Stimulated activated CD8-positive, alpha-beta memory T cell treated with anti-CD3 and anti-CD28 coated beads, Interleukin-4, amount 100 ng/mL, for 48 hours (primary cell): ENCODE measurements around the gene PAPSS1.
"Not testable (repeated sequence)": the region's sequence is repeated elsewhere in the genome, so short reads cannot be mapped to it uniquely, and the experiment has no call there.

Experiments used
- DNase-seq: peaks from one replicate; pipeline ENCODE4 v3.0.0-alpha.2; 2020

PAPSS1 gene

DNA sequence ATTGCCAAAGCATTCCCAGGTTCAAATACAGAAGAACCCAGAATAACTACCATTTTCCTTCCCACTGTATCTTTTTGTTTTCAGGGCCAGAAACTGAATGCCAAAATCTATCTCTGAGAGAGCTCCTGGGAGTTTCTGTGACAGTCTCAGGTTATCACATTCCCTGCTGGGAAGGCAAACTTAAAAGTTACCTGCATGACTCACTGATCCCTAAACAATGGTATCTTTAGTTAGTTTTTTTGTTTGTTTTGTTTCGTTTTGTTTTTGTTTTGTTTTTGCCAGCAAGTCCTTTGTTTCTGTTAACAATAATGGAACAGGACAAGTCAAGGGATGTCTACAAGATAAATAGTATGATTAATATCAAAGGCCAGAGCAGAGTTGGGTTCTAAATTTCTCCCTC is 34.3 kb downstream of the PAPSS1 start:
- DNase-seq: no peak

DNA sequence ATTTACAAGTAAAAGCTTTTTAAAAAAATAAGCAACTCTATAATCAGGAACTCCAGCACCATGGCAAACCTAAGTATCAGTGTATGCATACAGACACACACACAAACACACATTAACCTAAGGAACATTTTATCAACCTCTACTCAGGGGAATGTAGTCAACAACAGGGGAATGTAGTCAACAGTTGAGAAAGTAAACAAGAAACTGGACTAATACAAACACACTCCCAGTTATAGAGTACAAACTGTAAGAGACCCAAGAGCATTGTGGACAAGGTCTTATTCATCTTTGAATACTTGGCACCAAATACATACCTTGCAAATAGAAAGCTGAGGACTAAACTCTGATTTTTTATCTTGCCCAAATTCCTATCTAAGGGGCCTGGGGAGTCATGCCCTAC is 36.2 kb downstream of the PAPSS1 start:
- no peak for DNase-seq

DNA sequence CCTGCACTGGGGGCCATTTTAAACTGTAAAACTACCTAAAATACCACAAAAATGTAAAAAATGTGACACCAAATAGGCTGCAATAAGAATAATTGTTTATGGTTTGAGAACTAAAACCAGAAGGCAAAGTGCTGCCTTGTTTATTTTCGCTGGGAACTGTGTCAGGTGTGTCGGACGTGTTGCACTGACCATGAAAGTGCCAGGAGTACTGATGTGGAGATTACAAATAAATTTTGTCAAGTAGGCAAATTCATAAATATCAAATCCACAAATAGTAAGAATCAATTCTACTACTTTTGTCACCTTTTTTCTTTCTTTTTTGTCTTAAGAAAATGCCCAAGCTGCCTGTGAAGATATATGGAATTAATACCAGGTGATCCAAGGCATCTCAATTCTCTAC is 37.7 kb downstream of the PAPSS1 start:
- no peak for DNase-seq

DNA sequence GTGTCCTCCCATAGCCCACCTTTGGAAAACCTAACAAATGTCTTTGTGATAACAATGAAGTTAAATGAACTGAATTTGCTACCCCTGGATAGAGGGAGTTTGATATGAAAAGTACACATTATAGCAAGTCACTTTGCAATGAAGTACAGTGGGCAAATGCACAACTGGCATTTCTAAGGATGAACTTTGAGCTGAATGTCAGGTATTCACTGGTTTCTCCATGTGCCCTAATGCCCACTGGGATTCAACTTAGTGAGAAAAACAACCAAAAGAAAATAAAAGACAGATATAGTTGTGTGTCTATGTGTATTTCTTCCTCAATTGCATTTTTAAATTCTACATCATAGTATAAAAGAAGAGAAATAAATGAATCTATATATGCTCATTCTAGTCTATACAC is 51.0 kb downstream of the PAPSS1 start:
- no peak for DNase-seq

DNA sequence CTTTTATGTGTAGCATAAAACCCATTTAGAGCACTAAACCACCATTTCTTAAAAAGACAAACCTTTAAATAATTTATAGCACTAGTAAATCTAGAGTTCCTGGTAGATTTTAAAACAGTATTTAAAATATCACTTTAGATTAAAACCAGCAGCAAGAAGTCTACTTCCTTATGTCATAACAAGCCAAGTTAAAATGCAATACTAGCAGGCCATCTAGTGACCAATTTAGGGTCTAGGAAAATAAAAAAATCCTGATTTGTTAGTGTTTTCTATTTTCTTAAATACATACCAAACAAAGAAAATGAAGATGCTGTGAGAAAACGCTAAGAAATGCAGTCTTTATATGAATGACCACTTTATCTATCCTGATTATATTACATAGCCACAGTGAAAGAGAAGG is 53.9 kb downstream of the PAPSS1 start:
- no peak for DNase-seq

DNA sequence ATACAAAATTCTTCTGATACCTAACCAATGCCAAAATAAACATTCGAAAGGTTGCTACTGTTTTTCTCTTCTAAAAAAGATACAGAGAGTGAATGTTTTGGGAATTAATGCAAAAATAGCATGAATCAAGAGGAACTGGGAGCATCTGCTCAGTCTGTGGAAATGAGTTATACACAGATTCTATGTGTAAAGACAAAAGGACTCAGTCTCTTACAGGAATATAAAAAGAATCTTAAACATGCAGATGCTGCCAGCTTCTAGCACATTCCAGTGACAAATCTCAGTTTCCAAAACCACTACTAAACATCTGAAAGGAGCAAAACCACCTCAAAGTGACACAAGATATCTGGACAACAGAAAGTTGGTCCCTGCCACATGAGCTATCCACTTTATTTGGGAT is 55.0 kb downstream of the PAPSS1 start:
- no peak for DNase-seq

DNA sequence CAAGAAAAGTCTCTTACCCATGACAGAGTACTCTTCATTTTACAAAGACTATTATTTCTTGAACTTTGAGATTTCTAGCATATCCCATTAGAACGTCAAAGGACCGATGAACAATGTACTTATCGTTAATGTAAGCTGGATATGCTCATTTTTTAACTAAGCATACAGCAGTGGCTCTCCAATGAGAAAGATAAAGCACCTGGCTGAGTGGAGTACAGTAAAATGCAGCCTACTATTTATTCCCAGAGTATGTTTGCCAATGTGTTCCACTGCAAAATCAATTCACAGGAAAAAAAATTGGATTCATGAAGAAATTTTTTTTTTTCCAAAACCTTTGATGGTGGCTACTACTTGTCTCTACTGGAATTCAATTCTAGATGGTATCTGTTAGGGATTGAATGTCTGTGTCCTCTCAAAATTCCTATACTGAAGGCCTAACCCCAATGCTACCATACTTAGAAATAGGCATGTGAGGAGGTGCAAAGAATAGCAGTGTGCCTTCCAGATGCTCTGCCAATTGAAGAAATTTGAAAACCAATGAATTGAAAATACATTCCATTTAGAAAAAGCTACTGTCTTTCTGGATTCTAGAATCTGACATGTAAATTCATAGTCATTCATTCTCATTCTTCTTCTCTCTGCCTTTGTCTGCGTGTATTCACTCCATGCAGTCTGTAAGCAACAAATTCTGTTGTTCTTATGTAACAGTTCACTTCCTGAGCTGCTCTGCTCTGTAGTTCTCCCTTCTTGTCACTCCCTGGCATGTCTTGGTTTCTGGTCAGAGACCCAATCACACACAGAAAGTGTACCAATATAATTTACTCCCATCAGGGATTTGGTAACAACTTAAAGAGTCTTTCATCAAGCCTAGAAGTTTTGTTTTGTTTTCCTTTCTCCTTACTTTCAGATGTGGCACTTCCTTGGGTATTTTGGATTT is 61.4 kb downstream of the PAPSS1 start:
- no peak for DNase-seq

DNA sequence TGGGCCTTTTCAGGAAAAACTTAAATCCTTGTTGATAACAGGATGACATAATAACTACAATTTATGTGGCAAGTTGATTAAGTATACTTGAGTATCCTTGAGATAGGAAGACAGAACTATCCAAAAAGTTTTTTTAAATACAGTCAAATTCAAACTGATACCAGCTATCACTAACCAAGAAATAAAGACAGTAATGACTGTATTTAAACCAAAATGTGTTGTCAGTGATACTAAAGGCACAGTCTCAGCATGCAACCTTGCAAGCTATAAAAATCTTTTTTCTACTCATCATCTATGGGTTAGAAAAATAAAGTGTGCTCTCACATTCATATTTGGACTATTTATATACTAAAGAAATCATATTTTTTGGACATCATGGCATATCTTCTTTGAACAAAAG is 64.7 kb downstream of the PAPSS1 start:
- no peak for DNase-seq

DNA sequence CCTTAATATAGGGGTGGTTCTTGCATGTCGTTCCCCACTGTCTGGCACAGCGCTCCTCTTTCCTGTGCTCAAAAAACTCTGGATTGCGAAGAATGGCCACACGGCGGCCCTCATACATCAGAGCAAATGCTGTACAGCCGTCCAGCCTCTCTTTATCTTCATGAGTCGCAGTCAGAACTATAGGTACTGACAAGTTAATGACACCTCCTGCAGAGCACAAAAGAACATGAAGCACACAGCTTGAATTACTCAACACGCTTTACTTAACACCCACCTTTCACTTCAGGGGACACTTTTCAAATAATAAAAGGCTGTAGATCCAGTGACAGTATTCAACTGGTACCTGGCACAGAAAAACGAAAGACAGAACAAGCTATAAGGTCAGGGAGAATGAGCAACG is 65.3 kb downstream of the PAPSS1 start:
- no peak for DNase-seq

DNA sequence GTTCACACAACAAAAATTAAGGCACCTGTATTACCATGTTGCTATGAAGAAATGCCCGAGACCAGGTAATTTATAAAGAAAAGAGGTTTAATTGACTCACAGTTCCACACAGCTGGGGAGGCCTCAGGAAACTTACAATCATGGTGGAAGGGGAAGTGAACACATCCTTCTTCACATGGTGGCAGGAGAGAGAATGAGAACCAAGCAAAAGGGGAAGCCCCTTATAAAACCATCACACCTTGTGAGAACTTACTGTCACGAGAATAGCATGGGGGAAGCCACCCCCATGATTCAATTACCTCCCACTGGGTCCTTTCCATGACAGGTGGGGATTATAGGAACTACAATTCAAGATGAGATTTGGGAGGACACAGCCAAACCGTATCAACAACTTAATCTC is 68.6 kb downstream of the PAPSS1 start:
- not testable (repeated sequence) for DNase-seq

DNA sequence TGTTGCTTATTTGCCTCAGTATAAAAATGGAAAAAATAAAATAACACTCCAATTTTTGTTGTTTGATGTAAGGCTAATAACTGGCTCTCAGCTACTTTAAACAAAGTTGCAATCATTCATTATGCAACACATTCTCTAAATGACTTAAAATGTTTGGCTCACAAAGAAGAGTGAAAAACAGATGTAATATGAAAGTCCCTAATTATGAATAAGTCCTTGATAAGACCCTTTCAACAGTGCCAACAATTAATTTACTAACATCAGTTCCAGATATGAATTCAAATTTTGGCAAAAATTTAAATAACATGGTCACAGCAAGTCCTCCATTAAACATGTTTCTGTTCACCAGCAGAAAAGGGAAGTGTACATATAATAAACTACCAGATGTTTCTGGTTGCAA is 69.8 kb downstream of the PAPSS1 start:
- DNase-seq: no peak

DNA sequence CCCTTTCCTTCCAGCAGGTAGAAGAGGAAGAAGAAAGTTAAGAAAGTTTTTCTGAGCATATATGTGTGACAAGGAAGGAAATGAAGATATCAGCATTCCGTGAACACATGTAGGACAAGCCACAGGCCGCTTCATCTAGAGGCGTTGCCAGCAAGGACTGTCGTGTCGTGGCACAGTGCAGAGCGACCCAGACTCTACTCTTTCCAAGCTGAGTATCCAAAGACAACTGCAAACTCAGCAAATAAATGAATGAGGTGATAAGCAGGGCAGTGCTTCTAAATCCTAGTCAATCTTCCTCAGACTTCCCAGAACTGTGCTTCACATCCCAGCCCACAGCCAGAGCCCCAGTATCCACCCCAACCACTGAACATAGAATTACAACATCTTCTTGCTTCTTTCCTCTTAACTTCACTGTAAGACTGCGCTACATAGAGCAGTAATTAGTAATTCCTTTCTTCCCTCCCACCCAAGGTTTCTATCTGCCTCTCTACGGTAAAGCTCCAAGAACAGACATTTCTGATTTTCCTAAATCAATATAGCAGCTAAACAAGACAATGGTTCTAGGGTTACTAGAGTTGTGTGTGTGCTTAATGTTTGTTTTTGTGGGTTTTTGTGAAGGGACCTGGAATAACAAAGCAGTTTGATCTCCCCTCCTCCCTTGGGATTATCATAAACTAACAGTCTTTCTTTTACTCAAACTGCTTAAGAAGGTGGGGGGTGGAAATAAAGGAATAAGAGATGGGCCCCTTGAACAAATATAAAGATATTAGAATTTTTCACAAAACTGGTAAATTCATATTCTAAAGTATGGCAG is 71.6 kb downstream of the PAPSS1 start:
- no peak for DNase-seq

DNA sequence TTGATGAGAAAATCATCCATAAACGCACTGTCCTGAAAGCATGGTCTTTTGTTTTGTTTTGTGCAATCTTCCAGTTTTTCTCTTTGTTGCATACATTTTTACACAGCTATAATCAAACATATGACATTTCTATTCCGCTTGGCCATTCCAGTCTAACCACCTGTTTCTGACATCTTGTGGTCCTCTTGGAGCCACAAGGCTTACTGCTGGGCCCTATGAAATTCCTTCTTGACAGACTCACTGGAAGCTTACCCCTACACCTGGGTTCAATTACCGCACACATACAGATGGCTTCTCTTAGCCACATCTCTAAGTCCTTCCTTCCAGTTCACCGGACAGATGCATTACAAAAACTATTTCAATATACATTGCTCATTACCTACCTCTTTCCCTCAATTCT is 72.4 kb downstream of the PAPSS1 start:
- no peak for DNase-seq

DNA sequence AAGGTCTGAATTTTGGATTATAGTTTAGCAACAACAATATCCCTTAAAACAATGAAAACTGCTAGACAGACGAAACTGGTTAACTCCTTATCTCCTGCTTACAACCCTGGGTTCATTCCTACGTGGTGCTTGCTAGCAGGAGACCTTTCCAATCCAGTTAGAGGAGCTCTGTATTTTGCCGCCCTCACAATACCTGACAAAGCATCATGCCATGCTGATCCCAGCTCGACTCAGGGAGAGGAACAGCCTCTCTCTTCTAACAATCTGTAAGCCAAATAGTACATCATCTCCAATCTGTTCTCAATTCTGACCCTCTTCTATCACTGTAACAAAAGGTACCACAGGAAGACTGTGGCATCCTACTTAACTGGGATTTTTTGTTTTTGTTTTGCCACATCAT is 74.4 kb downstream of the PAPSS1 start:
- DNase-seq: no peak

DNA sequence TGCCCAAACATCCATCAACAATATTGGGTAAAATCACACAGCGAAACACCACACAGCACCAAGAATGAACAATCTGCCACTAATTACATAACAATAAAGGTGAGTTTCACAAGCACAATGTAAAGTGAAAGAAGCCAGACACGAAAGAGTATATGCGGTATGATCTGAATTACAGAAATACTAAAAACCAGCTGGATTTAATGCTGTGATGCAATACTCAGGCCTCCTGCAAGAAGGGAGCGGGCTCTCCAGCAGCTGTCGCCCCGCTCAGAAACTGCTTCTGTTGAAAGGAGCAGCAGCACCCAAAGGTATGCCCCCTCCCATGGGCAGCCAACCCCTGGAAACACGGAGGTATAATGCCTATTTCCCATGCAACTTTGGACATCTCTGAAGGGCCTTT is 77.0 kb downstream of the PAPSS1 start:
- no peak for DNase-seq

DNA sequence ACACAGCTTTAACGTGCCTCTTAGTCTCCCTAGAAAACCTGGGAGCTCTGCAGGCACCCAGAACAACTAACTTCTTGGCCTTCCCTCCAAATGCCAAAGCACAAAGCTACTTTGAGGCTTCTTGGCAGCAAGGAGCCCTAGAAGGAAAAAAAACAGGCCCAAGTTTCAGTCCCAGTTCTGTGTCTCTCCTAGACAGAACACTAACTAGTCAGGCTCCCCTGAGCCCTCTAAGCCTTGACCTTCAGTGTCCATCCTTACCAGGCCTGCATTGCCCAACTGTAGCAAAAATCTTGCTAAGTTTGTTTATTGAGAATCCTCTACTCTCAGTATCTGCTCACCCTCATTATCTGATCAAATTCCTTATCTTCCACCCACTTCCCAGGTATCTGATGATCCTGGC is 79.2 kb downstream of the PAPSS1 start:
- DNase-seq: no peak

DNA sequence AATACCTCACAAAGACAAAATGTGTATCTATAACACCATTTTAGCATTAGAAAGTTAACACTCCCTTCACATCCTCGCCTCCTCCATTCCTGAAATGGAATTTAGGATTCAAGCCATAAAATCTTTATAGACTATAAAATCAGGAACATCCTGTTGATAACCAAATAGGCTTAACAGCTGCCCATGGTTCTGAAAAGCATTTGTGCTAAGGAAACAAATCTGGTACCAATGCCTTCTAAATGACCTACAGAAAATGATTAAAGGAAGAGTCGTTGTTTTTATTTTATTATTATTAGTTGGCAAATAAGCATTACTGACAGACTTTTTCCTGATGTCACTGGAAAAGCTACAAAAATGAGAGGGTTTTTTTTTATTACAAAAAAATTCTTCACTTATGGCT is 79.8 kb downstream of the PAPSS1 start:
- DNase-seq: no peak

DNA sequence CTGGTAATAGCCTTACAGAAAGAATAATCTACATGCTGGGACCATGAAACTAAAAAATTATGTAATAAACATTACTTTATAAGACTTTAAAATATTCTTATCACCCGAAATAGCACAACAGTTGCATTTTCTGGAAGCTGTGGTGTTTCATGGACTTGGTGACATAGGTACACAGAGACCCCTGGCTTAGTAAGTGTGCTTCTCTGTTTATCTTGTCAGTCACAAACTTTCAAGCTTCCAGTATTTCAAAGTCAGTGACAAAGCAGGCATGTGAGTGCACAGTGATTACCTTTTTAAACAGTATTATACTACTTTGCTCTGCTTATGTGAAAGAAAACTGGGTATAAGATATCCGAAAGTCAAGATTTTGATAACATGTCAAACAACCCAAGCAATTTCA is 84.3 kb downstream of the PAPSS1 start:
- no peak for DNase-seq

DNA sequence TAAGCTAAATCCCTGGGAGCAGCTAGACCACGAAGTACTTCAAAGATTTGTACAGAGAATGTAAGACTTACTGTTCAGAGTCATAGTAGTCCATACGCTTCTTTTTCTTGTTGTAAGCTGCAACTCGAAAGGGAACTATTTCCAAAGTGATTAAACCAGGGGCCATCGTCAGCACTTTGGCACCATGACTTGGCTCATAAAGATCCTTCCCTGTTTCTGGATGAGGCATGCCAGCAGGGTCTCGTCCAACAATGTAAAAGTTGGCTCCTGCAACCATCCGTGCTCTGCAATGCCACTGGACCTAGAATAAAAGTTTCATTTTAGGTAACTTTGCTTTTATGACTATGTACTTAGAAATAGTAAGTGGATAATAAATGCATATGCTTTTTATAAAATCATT is 88.5 kb downstream of the PAPSS1 start:
- no peak for DNase-seq

DNA sequence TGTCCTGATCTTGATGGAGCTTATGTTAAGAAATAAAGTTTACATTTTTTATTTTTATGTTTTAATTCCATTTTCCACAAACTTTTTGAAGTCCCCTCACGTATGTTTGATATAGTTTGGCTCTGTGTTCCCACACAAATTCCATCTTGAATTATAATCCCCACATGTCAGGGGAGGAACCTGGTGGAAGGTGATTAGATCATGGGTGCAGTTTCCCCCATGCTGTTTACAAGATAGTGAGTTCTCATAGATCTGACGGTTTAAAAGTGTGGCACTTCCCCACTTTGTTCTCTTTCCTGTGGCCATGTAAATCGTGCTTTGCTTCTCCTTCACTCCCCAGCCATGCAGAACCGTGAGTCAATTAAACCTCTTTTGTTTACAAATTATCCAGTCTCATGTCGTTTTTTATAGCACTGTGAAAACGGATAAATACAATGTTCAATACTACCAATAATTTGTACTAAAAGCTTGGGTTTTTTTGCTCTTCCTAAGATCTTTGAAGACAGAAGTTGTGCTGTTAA is 89.8 kb downstream of the PAPSS1 start:
- no peak for DNase-seq

DNA sequence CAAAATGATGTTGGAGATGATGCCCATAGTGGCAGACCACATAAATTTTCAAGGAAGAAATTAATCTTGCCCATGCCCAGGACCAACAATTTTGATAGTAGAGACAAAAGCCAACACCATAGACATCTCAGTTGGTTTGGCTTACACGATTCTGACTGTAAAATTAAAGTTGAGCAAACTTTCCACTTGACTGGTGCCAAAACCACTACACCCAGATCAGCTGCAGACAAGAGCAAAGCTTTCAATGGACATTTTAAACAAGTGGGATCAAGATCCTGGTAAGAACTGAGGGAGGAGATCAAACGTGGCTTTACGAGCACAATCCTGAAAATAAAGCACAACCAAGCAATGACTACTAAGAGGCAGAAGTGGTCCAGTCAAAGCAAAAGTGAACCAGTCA is 90.7 kb downstream of the PAPSS1 start:
- DNase-seq: no peak

DNA sequence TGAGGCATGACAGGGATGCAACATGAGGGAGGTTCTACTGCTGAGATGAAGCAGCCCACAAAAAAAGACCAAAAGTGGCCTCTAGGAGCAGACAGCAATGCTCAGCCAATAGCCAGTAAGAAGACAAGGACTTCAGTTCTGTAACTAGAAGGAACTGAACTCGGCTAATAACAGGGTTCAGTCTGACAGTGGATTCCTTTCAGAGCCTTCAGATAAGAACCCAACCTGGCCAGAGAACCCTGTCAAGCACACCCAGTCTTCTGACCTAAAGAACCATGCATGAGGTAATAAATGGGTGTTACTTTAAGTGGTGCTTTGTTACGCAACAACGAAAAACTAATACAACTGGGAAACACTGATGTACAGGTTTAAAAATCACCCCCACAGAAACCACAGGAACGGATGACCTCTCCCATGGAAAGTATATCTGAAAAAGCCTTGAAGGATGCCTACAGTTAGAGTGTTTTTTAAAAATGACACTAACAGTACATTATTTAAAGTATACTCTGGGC is 94.6 kb downstream of the PAPSS1 start:
- DNase-seq: no peak

DNA sequence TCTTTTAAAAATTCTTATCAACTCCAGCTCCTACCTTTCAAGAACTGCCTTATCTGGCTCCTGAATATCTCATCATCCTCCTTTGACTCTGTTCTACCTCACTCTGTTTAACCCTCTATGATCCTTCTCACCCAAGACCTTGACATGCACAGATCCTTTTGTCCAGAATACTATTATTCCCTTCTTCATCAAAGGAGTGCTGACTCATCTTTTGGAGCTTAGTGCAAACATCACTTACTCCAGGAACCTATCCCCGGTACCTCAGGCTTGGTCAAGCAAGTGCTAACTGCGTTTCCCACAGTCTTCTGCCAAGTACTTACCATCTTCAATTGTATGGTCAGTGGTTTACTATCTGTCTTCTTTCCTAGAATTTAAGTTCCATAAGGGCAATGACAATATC is 96.0 kb downstream of the PAPSS1 start:
- DNase-seq: no peak

DNA sequence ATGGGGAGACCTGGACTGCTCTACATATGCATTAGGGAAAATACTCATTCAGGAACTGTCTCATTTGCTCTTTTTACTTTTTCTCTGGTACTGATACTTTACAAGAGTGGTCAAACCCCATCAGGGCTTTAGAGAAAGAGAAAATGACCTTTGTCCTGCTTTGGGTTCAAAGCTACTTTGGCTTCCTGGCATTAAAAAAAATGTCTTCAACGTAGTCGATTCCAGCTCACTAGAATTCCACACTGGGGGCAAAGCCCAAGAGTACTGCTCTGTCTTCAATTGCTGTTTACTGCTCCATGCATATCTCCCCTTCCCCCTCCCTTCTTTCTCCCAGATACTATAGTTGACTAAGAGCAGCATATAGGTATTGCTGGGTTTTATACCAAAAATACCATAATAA is 98.0 kb downstream of the PAPSS1 start:
- no peak for DNase-seq
